Small intestine (tissue), 7 donors: Measurements from ENCODE around the gene SORCS2. TPM values are rescaled to one million over a fixed set of nuclear protein-coding genes. Genes with fewer than 3 reads are reported as not detected.

Experiments used
- DNase-seq, 2 donors: peaks; one replicate each; pipeline versions ENCODE4 v3.0.0 to v3.0.0-alpha.2; 2013
- FAIRE-seq: peaks from 2 replicates; lab custom pipeline; 2012; peaks lifted over from hg19 to GRCh38; lab: Jason Lieb, UNC
- H3K27ac ChIP-seq, 3 donors: one replicate each; pipeline ENCODE4 v1.5.1; 2013; ENCODE audit warnings: low read length in 2 of 3, mild to moderate bottlenecking in 2 of 3, control low read depth in 1 of 3, inconsistent platforms in 1 of 3, low read depth in 1 of 3, moderate library complexity in 1 of 3
- H3K27me3 ChIP-seq, 3 donors: one replicate each; pipeline ENCODE4 v1.6.1; 2013; ENCODE audit warnings: low read length in 3 of 3, inconsistent platforms in 1 of 3; ENCODE audit not compliant: control insufficient read depth in 3 of 3, insufficient read depth in 3 of 3
- H3K36me3 ChIP-seq, 3 donors: one replicate each; pipeline ENCODE4 v1.6.1; 2013; ENCODE audit warnings: low read length in 3 of 3, inconsistent platforms in 1 of 3, low read depth in 1 of 3, mild to moderate bottlenecking in 1 of 3, moderate library complexity in 1 of 3; ENCODE audit not compliant: control insufficient read depth in 3 of 3, insufficient read depth in 2 of 3
- H3K4me1 ChIP-seq, 3 donors: one replicate each; pipeline ENCODE4 v1.6.1; 2013; ENCODE audit warnings: low read length in 2 of 3, inconsistent platforms in 1 of 3, low read depth in 1 of 3, mild to moderate bottlenecking in 1 of 3, moderate library complexity in 1 of 3; ENCODE audit not compliant: control insufficient read depth in 3 of 3, insufficient read depth in 2 of 3
- H3K4me3 ChIP-seq, 3 donors: one replicate each; pipeline ENCODE4 v1.5.1; 2013; ENCODE audit warnings: low read length in 3 of 3, control low read depth in 1 of 3, inconsistent platforms in 1 of 3, low read depth in 1 of 3, mild to moderate bottlenecking in 1 of 3, moderate library complexity in 1 of 3
- H3K9me3 ChIP-seq, 2 donors: one replicate each; pipeline ENCODE4 v1.6.1; 2013; ENCODE audit warnings: low read depth in 1 of 2, low read length in 1 of 2; ENCODE audit not compliant: control insufficient read depth in 2 of 2, insufficient read depth in 1 of 2
- WGBS, 3 donors: extraction: QIAGEN DNeasy Blood & Tissue Kit; methylation state at CpG; one replicate each; pipeline ENCODE4 v1.1.7; 2013; 5-methylcytosine and 5-hydroxymethylcytosine counted together
- polyA plus RNA-seq, 4 donors: library from polyadenylated mRNA; stranded (reverse) in 3 of 4; unstranded in 1 of 4; fragments of 200-250 nt in 3 of 4; fragments of 120-200 nt in 1 of 4; gene quantifications; one replicate each; pipeline versions ENCODE4 v1.2.1 to v1.2.3, GENCODE V29; 2013
- donor health status: healthy with polysubstance abuse.
- donor health status: control.
- donor health status: control.
- donor health status: Bipolar disorder and iron deficiency.
- donor health status: healthy.

Gene SORCS2
- polyA plus RNA-seq, 4 donors: 0.63 to 3.3 (median 2.2) TPM; not detected in 1

DNA sequence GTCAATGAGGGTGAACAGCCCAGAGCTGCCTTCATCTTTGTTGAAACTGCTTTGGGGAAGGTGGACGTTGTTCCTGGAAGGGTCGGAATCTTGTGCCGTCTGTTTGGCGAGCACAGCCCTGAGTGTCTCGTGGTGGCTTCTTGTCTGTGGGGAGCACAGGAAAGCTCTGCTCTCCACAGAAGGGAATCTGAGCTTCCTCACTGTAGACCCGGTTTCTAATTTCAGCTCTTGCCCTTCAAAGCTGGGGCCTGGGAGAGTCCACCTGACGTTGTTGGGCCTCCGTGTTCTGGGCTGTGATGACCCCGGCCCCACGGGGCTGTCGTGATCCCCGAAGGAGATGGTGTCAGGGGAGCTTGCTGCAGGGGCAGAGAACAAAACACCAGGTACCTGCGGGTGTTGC is 47.5 kb downstream of the SORCS2 start:
- no peak for DNase-seq
- Histone ChIP-seq H3K36me3 (no peaks in the 10 kb centered on the region), H3K27ac (no peak overlapping the region), H3K9me3 (peaks cover 0 to 5% of the 10 kb centered on the region in 2 donors), H3K4me3 (no peak overlapping the region), H3K27me3 (no peaks in the 10 kb centered on the region), H3K4me1 (no peaks in the 10 kb centered on the region)
- no peak for FAIRE-seq
- 51 to 68% (median 56%) methylated on average over 13 of the region's 13 CpGs for WGBS, 3 donors

DNA sequence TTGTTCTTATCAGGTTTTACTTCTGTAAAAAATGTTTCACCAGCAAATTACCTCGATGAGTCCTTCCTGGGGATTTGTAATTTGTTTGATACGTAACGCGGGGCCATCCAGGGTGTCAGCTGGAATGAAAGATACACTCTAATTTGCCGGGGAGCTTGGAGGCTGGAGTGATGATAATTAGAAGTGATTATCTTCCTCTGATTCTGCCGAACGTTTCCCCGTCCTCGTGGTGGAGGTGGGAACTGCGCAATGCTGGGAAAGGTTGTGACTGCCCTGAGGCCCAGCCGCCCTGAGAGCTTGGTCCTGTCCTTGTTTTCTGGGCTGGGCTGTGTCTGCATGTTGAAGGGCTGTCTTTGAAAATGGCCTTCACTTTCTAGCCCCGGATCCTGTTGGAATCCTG is 48.0 kb downstream of the SORCS2 start:
- no peak for FAIRE-seq
- Histone ChIP-seq H3K9me3 (peaks cover 0 to 5% of the 10 kb centered on the region in 2 donors), H3K36me3 (no peaks in the 10 kb centered on the region), H3K27me3 (no peaks in the 10 kb centered on the region), H3K27ac (no peak overlapping the region), H3K4me1 (no peaks in the 10 kb centered on the region), H3K4me3 (no peak overlapping the region)
- no peak for DNase-seq
- 37 to 66% (median 47%) methylated on average over 12 of the region's 12 CpGs for WGBS, 3 donors

DNA sequence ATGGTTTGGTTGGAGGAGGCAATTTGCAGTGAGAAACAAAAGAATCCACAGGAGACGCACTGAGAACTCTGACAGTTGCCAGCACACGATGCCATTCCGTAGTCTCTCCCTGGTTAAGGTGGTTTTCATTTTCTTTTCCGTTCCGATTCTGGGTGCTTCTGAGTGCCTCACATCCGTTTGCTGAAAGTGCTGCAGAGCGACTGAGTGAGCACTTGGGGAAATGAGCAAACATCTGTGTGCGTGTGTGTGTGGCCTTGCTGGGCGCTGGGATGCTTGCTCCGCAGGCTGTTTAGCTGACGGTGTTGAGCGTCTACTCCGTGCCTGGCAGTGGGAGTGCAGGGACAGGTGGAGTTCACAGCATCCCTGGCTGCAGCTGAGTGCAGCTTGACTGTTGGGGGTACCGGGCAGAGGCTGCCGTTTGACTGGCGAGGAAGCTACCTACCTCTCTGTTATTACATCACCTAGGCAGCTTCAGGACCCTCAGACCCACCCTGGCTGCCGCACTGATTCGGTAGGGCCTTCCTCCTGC is 49.3 kb downstream of the SORCS2 start:
- H3K36me3 ChIP-seq: no peaks in the 10 kb centered on the region
- H3K4me1 ChIP-seq: no peaks in the 10 kb centered on the region
- no peak overlapping the region for H3K27ac ChIP-seq
- no peak for DNase-seq
- H3K27me3 ChIP-seq: no peaks in the 10 kb centered on the region
- FAIRE-seq: no peak
- peaks cover 0 to 5% of the 10 kb centered on the region in 2 donors for H3K9me3 ChIP-seq
- no peak overlapping the region for H3K4me3 ChIP-seq
- WGBS, 3 donors: 85 to 89% (median 89%) methylated on average over 18 of the region's 18 CpGs

DNA sequence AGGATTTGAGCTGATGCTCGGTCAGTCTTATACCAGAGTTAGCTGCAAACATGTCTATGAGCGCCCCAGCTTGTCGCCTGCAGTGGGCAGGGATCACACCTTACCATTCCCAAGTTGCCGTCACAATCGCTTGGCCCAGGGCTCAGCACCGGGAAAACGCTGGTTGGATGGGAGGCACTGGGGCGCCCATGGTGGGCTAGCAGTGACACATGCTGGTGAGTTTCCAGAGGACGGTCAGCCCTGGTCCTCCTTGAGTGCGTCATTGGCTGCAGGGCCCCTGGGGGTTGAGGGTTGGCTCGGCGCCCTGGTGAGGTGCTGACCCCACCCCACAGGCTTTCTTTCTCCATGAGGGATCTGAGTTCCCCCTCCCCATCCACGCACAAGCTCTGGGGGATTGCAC is 50.4 kb downstream of the SORCS2 start:
- H3K36me3 ChIP-seq: no peaks in the 10 kb centered on the region
- no peaks in the 10 kb centered on the region for H3K27me3 ChIP-seq
- no peak for FAIRE-seq
- no peak for DNase-seq
- H3K27ac ChIP-seq: no peak overlapping the region
- peaks cover 0 to 5% of the 10 kb centered on the region in 2 donors for H3K9me3 ChIP-seq
- WGBS, 3 donors: 76 to 81% (median 80%) methylated on average over 13 of the region's 13 CpGs
- no peaks in the 10 kb centered on the region for H3K4me1 ChIP-seq
- no peak overlapping the region for H3K4me3 ChIP-seq

DNA sequence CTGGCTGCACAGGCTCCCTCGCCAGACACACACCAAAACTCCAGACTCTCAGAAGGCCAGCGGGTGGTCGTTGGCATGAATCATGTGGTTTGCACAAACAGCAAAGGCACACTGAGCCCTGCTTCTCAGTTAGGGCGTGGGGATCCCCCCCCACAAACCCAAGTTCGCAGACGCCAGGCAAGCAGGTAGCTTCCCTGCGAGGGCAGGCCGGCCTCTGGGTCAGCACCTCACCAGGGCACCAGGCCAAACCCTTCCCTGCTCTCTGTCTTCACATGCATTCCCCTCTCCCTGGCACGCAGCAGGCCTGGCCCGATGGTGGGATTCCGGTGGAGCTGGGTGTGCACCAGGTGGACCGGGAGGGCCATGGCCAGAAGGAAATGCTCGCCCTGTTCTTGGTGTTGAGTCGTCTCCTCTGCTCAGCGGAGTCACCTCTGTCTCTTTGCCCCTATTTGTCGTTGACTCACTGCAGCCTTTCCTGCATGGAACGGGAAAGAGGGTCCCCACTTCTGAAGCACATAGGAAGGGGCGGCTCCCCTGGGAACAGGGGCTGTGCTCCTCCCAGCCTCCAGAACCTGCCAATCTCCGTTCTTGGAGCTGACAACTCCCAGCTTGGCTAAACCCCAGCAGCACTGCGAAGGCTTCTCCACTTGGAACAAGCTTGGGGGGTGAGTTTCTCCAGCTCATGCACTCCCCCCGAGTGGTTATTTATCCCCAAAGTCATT is 51.4 kb downstream of the SORCS2 start:
- no peaks in the 10 kb centered on the region for H3K36me3 ChIP-seq
- no peak overlapping the region for H3K27ac ChIP-seq
- WGBS, 3 donors: 72 to 79% (median 77%) methylated on average over 21 of the region's 21 CpGs
- no peaks in the 10 kb centered on the region for H3K4me1 ChIP-seq
- H3K4me3 ChIP-seq: no peak overlapping the region
- no peak for FAIRE-seq
- no peaks in the 10 kb centered on the region for H3K27me3 ChIP-seq
- H3K9me3 ChIP-seq: peaks cover 0 to 2% of the 10 kb centered on the region in 2 donors
- DNase-seq: no peak

DNA sequence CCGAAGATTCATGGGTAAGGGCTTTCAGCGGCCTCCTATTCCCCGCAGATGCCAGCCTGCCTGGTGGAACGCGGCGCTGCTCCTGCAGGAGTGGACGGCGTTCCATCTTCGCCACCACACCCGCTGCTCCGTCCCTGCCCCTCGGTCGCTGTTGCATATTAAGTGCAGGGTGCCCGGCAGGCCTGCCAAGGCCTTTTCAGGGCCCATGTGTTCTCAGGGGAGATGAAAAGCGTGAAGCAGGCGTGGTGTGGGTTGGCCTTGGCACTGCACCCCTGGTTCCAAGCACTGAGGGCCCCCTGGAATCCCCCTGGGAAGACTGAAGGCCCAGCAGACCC is 52.0 kb downstream of the SORCS2 start:
- no peaks in the 10 kb centered on the region for H3K27me3 ChIP-seq
- H3K36me3 ChIP-seq: no peaks in the 10 kb centered on the region
- H3K4me1 ChIP-seq: no peaks in the 10 kb centered on the region
- DNase-seq (no peak), FAIRE-seq (no peak)
- WGBS, 3 donors: 78 to 81% (median 79%) methylated on average over 16 of the region's 16 CpGs
- peaks cover 0 to 7% of the 10 kb centered on the region in 2 donors for H3K9me3 ChIP-seq
- H3K27ac ChIP-seq: no peak overlapping the region
- H3K4me3 ChIP-seq: no peak overlapping the region

DNA sequence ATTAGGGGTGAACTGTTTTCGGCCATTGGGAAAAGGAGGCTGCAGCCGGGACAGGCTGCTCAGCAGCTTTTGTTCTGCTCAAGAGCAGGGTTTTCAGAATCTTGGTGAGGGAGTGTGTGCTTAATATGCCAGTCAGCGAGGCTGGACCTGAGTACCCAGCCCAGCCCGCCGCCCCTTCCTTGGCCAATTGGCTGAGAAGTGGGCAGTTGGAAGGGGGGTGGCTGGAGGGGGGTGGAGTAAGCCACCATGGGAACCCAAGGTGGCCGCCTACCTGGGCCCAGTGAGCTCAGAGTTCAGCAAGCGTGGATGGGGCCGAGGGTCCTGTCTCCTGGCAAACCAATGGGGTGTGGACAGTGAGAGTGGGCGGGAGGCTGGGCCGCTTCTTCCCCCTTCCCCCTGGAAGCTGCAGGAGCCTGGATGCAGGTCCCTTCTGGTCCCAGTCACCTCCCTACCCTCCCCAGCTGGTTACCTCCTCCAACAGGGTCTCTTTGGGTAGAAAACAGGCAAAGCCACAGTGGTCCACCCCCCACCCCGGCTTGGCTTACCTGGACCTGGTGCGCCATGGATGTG is 52.5 kb downstream of the SORCS2 start:
- 63 to 76% (median 71%) methylated on average over 12 of the region's 12 CpGs for WGBS, 3 donors
- Histone ChIP-seq H3K36me3 (no peaks in the 10 kb centered on the region), H3K27ac (no peak overlapping the region), H3K4me3 (no peak overlapping the region), H3K9me3 (peaks cover 0 to 7% of the 10 kb centered on the region in 2 donors), H3K27me3 (no peaks in the 10 kb centered on the region), H3K4me1 (no peaks in the 10 kb centered on the region)
- FAIRE-seq (no peak), DNase-seq (no peak)

DNA sequence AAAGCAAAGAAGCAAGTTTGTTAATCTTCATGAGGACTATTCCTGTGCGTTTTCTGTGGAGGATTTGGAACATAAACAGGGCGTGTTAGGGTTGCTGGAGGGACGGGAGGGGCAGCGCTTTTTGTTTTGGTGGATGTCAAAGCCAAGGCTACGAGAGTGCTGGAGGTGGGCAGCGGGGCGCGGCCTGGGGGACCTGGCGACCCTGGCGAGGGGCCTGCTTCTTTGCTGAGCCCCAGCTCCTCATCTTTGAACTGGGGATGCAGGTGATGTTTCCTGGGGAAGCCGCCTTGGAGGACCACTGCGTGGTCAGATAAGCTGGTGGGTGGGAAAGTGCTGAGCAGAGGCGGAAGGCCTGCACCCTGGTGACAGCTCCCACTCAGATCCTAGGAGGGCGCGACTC is 55.2 kb downstream of the SORCS2 start:
- FAIRE-seq (no peak), DNase-seq (no peak)
- WGBS, 3 donors: 73 to 78% (median 75%) methylated on average over 15 of the region's 15 CpGs
- Histone ChIP-seq H3K4me1 (no peaks in the 10 kb centered on the region), H3K27ac (no peak overlapping the region), H3K4me3 (no peak overlapping the region), H3K27me3 (no peaks in the 10 kb centered on the region), H3K9me3 (peaks cover 0 to 7% of the 10 kb centered on the region in 2 donors), H3K36me3 (no peaks in the 10 kb centered on the region)
